Measurements from ENCODE around the gene POTEB2.
"Not testable (repeated sequence)": the region's sequence is repeated elsewhere in the genome, so short reads cannot be mapped to it uniquely, and the experiment has no call there.

Gene POTEB2

GRCh38 chr15:20866214-20866613 lies at the start of gene POTEB2:
Gene POTEB2, minus strand, starts transcription at chr15:20866314. Its CDS starts 33 bp downstream, at chr15:20866281.
- DNase-seq = not testable (repeated sequence)

- not testable (repeated sequence) for DNase-seq
Observed at GRCh38 chr15:20879916-20880315, 13.8 kb upstream of the POTEB2 start.

- DNase-seq = not testable (repeated sequence)
Observed at GRCh38 chr15:20878464-20878863, 12.3 kb upstream of the POTEB2 start.

- not testable (repeated sequence) for DNase-seq
Observed at GRCh38 chr15:20877819-20878218, 11.7 kb upstream of the POTEB2 start.
